22Rv1 (cell line): ENCODE measurements around the gene STIM1.

Experiments used
- CTCF ChIP-seq: fragments of 450-650 bp; IDR thresholded peaks from 2 replicates; pipeline ENCODE4 v1.5.1; 2017; ENCODE audit warnings: mild to moderate bottlenecking
- ZFX ChIP-seq: fragments of 450-650 bp; IDR thresholded peaks from 2 replicates; pipeline ENCODE4 v1.6.1; 2017; ENCODE audit warnings: antibody characterized with exemption, borderline replicate concordance

- TF ChIP-seq CTCF (no peak), ZFX (no peak)
These were observed 10.2 kb upstream of the STIM1 start for GRCh38 chr11:3845246-3845645.
